NCI-H1694 treated with DMSO at 0.1 percent for 48 hours (cell line): ENCODE results near the gene CAMK2A.

Source experiments
- DNase-seq: peaks from one replicate; lab custom pipeline; 2025; lab: John Stamatoyannopoulos, UW

Gene CAMK2A

GRCh38 chr5:150300496-150301169 lies 11.1 kb upstream of the CAMK2A start:
- DNase-seq, result no peak

GRCh38 chr5:150299571-150300327 lies 10.2 kb upstream of the CAMK2A start:
- DNase-seq, result no peak

- DNase-seq, result no peak
These were observed 9.3 kb upstream of the CAMK2A start for GRCh38 chr5:150298701-150299451.

- DNase-seq, result no peak
These were observed 8.5 kb upstream of the CAMK2A start for GRCh38 chr5:150297934-150298595.

- no peak for DNase-seq
These were observed 7.8 kb upstream of the CAMK2A start for GRCh38 chr5:150297236-150297890.

GRCh38 chr5:150296496-150296895 lies 6.9 kb upstream of the CAMK2A start:
- DNase-seq, result no peak

GRCh38 chr5:150295741-150296486 lies 6.3 kb upstream of the CAMK2A start:
- DNase-seq, result no peak

- DNase-seq, result peak; percentile 49
These were observed 5.6 kb upstream of the CAMK2A start for GRCh38 chr5:150295172-150295634.

- DNase-seq, result no peak
These were observed 5.0 kb upstream of the CAMK2A start for GRCh38 chr5:150294551-150295071.

GRCh38 chr5:150293091-150293941 lies 3.7 kb upstream of the CAMK2A start:
- DNase-seq, result no peak

GRCh38 chr5:150291388-150292385 lies 2.1 kb upstream of the CAMK2A start:
- no peak for DNase-seq

GRCh38 chr5:150288791-150289190 lies 782 bp downstream of the CAMK2A start:
- DNase-seq, result no peak

GRCh38 chr5:150288361-150288760 lies 1.2 kb downstream of the CAMK2A start:
- no peak for DNase-seq

- no peak for DNase-seq
These were observed 2.8 kb downstream of the CAMK2A start for GRCh38 chr5:150286820-150287219.

- DNase-seq, result no peak
These were observed 4.5 kb downstream of the CAMK2A start for GRCh38 chr5:150285114-150285513.

- DNase-seq, result no peak
These were observed 5.3 kb downstream of the CAMK2A start for GRCh38 chr5:150284311-150284710.

- no peak for DNase-seq
These were observed 5.7 kb downstream of the CAMK2A start for GRCh38 chr5:150283904-150284303.

- DNase-seq, result no peak
These were observed 7.6 kb downstream of the CAMK2A start for GRCh38 chr5:150281987-150282386.
